H7 (cell line): ENCODE data around the gene GTF2E1. TPM values are rescaled to one million over a fixed set of nuclear protein-coding genes. Genes with fewer than 3 reads are reported as not detected.
"Not testable (repeated sequence)": the region's sequence is repeated elsewhere in the genome, so short reads cannot be mapped to it uniquely, and the experiment has no call there.

ENCODE experiments used
- DNase-seq: peaks from one replicate; pipeline ENCODE4 v3.0.0; 2012
- H3K27me3 ChIP-seq: 2 replicates; pipeline ENCODE4 v1.6.0; 2011; ENCODE audit warnings: mild to moderate bottlenecking, low read length; ENCODE audit not compliant: control insufficient read depth, insufficient read depth
- H3K36me3 ChIP-seq: replicated peaks from 2 replicates; pipeline ENCODE4 v1.5.1; 2011; ENCODE audit warnings: low read length; ENCODE audit not compliant: control insufficient read depth, insufficient read depth
- H3K4me3 ChIP-seq: 2 replicates; pipeline ENCODE4 v1.5.1; 2011; ENCODE audit warnings: low read depth, mild to moderate bottlenecking, control low read depth, low read length, moderate library complexity; ENCODE audit not compliant: insufficient read depth
- total RNA-seq: library from RNA; depleted of rRNA; stranded (reverse); fragments of >200 nt; shearing (Covaris generic); gene quantifications from 2 replicates; pipeline ENCODE4 v1.2.3, GENCODE V29; 2014

GTF2E1 gene
- total RNA-seq, 1 experiment from 2014 or later: 65.2 TPM

DNA sequence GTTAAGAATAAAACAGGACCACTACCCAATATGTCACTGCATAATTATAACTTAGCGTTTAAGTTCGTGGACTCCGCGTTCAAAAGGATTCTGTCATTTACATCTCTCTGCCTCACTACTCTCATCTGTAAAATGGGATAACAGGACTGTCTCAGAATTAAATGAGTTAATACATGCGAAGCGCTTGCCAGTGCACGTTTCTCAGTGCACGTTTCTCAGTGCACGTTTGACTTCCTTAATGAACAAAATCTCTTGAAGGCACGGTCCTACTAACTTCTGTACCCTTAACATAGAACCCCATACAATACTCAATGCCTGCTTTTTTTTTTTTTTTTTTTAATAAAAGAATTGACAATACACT, 727 bp upstream of the GTF2E1 start:
- no peak for DNase-seq
- Histone ChIP-seq H3K4me3 (peak overlapping the region; percentile 83), H3K27me3 (no peaks in the 10 kb centered on the region), H3K36me3 (no peaks in the 10 kb centered on the region)

DNA sequence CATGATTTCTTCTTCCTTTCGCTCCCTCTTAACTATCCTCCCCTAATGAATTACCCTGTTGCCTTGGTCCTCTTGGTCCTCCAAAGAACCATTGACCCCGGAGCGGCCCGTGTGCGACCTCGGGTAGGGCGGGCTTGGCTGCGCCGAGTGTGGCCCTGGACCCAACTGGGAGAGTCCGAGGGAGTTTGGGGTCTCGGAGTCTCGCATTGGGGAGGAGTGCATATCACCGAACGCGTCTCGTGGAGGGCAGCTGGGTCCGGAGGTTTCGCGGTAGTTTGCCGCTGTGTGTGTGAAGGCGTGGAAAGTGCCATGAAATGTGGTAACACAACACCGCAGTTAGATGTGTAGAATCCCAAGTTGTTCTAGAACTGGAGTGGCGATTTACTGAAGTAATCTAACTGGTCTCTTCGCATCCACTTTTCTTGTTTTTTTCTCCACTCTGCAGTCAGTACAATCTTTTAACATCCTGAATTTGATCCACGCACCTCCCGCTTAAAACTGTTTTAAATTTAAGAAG, 363 bp downstream of the GTF2E1 start:
- no peak for DNase-seq

DNA sequence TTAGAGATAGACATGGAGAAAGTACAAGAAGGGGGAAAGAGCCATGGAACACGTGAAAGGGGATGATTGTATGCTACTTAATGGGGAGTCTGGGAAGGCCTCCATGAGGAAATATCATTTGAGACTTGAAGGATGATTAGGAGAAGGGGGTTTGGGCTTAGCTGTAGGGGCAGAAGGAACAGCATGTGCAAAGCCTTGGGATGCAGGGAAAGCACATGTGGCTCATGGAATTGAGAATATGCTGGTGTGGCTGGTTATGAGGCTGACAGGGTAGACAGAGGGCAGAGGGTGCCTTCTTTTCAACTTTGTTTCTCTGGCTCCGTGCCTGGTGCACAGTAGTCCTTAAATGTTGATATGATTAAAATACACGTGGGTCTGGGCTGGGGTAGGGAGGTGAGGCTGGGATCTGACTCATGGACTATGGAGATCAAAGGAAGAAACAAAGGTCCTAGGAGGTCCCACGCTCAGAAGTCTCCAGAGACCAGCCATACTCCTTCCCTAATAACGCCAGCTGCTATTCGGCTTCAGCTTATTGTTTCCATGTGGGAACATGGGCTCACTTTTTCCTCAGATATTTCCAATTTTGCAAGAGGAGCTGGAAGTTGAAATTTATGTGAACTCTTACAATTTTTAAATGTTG, 1.1 kb downstream of the GTF2E1 start:
- no peaks in the 10 kb centered on the region for H3K27me3 ChIP-seq
- DNase-seq: peak; percentile 9
- no peaks in the 10 kb centered on the region for H3K36me3 ChIP-seq
- H3K4me3 ChIP-seq: peak overlapping the region; percentile 83

More for the DNA sequence above, 363 bp downstream of the GTF2E1 start:
- peak overlapping the region; percentile 83 for H3K4me3 ChIP-seq
- no peaks in the 10 kb centered on the region for H3K27me3 ChIP-seq
- no peaks in the 10 kb centered on the region for H3K36me3 ChIP-seq

DNA sequence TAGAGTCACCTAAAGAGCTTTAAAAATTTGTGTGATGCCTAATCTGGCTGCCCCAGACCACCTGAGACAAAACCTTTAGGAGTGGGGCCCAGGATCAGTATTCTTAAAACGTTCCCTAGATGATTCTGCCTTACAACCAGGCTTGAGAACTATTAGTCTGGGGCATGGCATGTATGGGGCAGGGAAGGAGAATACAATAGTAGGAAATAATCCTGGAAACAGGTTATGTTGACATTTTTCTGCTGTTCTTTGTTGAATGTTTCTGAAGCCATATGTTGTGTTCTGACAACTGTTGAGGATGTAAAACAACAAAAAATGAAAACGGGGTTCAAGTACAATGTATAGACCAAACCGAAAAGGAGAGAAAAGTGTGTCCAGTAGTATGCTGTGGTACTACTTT, 2.9 kb downstream of the GTF2E1 start:
- no peak overlapping the region for H3K4me3 ChIP-seq
- no peak for DNase-seq
- H3K27me3 ChIP-seq: no peaks in the 10 kb centered on the region
- no peaks in the 10 kb centered on the region for H3K36me3 ChIP-seq

DNA sequence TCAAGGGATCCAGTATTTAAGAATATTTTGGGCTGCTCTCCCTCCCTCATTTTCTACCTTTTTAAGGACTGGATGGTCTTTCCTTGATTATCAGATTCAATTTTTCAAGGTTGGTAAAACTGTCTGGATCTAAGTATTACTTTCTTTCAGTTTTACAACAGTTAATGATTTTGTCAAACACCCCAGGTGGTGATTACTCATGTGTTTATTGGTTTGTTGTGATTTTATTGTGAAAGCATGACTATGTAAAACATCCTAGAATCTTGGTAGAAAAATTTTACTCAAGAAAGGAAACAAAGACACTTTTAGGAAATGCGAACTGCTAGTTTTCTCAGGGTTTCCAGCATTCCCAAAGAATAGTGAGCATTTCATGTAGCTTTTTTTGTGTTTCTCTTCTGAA, 7.3 kb downstream of the GTF2E1 start:
- DNase-seq: no peak

DNA sequence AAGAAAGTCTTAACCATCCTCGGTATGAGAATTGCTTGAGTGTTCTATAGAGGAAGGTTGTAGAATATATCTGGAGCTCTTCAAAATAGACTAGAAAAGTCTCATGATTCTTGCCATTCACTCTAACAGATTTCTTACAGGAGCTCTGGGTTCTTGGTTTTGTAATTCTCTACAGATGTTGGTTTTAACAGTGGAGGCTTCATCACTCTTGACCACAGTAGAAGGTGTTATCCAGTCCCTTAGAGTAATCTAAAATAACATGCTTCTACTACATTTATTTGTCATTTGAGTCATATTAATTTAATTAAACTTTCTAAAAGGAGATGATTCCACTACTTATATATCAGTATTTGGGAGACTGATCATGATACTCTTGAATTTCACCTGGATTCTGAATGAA, 9.7 kb downstream of the GTF2E1 start:
- Histone ChIP-seq H3K27me3 (no peaks in the 10 kb centered on the region), H3K4me3 (no peak overlapping the region), H3K36me3 (peaks cover 2% of the 10 kb centered on the region)
- no peak for DNase-seq

More for the DNA sequence above, 7.3 kb downstream of the GTF2E1 start:
- Histone ChIP-seq H3K27me3 (no peaks in the 10 kb centered on the region), H3K36me3 (peaks cover 2% of the 10 kb centered on the region), H3K4me3 (no peak overlapping the region)

DNA sequence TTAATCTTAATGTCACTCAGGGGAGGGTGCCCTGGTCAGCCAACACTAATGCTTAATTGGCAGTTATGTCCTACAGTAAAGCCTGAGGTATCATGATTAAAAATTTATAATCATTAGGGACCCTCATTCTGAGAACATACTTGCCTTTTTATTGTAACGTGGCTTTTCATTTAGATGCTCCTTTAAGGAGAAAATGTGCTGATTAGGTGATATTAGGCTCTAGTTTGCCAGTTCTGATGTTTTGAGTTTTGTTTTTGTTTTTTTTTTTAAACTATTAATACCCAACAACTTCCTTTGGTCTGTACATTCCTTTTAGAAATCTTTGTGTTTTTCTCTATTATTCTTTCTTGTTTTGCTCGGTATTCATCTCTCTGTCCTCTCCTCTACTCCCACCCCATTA, 10.3 kb downstream of the GTF2E1 start:
- no peak for DNase-seq
- Histone ChIP-seq H3K36me3 (peaks cover 2% of the 10 kb centered on the region), H3K4me3 (no peak overlapping the region), H3K27me3 (no peaks in the 10 kb centered on the region)

DNA sequence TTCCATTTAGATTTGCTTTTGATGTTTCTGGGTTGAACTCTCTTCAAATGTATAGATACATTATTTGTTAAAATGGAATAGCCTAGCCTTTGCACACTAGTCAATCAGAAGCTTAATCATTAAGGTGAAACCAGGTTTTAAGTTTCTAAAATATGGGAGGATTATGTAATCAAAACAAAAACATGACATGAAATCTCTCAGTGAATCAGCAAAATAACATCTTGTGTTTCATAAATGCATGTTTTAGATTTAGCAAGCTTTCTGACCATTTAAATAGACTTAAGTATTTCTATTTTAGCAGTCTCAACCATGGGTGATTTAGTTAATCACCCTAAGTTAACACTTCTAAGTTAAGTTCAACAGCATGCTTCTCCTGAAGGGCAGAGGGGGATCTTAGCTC, 11.3 kb downstream of the GTF2E1 start:
- no peak overlapping the region for H3K4me3 ChIP-seq
- H3K27me3 ChIP-seq: no peaks in the 10 kb centered on the region

DNA sequence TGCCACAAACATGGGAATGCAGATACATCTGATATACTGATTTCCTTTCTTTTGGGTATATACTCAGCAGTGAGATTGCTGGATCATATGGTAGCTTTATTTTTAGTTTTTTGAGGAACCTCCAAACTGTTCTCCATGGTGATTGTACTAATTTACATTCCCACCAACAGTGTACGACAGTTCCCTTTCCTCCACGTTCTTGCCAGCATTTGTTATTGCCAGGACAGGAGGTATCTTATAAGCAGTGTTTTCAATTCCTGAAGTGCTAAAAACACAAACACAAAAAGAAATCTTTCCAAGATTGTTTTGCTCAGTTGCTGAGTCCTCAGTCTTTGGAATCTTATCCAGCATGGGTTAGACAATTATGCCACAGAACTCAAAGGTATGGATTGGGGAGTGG, 13.5 kb downstream of the GTF2E1 start:
- Histone ChIP-seq H3K4me3 (no peak overlapping the region), H3K36me3 (peaks cover under 1% of the 10 kb centered on the region), H3K27me3 (no peaks in the 10 kb centered on the region)
- DNase-seq: no peak

More for the DNA sequence above, 11.3 kb downstream of the GTF2E1 start:
- H3K36me3 ChIP-seq: peaks cover 2% of the 10 kb centered on the region
- no peak for DNase-seq

DNA sequence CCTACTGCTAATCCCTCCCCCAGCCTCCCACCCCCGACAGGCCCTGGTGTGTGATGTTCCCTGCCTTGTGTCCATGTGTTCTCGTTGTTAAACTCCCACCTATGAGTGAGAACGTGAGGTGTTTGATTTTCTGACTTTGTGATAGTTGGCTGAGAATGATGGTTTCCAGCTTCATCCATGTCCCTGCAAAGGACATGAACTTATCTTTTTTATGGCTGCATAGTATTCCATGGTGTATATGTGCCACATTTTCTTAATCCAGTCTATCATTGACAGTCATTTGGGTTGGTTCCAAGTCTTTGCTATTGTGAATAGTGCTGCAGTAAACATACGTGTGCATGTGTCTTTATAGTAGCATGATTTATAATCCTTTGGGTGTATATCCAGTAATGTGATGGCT, 16.0 kb downstream of the GTF2E1 start:
- not testable (repeated sequence) for H3K27me3 ChIP-seq, H3K36me3 ChIP-seq, DNase-seq, H3K4me3 ChIP-seq

DNA sequence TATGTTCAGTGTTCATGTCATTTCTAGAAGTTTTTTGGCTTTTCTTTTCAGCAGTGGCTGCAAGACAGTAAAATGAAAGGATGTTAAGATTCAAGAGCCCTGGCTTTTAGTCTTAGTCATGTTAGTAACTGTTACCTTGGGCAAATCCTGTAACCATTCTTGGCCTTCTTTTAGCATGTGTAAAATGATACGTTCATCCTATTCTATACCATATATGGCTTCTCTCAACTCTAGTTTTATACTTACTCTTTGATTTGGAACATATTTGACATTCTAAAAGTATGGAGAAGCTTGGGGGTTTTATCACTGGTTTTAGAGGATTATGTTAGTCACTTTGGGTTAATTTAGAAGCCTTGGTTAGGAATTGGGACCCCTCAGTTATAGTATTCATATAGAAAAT, 20.1 kb downstream of the GTF2E1 start:
- DNase-seq: no peak
- H3K4me3 ChIP-seq: no peak overlapping the region
- H3K27me3 ChIP-seq: no peaks in the 10 kb centered on the region
- H3K36me3 ChIP-seq: no peaks in the 10 kb centered on the region

DNA sequence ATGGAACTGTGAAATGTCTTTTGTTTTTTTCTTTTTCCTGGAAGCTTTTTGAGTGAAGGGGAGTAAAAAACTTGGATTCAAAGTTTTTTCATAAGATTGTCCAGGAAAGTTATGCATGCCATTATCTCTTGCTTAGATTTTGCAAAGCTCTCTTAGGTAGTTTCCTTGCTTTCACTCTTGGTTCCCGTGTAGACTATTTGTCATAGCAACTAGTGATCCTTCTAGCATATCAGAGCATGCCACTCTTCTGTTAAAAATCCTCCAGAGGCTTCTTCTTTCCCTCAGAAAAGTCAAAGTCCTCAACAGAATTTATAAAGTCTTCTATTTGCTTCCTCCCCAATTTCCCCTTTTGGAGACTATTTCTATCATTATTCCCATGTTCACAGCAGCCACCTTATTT, 21.1 kb downstream of the GTF2E1 start:
- DNase-seq: no peak
- Histone ChIP-seq H3K27me3 (no peaks in the 10 kb centered on the region), H3K36me3 (no peaks in the 10 kb centered on the region), H3K4me3 (no peak overlapping the region)

DNA sequence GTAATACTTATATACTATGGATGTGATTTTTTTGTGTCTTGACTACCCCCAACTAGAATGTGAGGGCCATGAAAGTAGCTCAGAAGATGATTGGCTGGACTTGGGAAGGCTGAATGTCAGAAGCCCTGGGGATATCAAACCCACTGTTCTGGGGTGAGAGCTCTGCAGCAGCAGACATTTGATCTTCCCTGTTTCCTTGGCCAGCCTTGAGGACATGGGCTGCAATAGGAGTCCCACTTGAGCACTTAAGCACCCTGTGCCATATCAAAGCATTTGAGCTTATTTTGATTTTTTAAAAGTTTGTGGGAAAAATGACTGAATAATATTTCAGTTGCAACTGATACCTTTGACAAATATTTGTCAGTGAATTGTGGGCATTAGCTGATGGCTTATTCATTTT, 21.7 kb downstream of the GTF2E1 start:
- no peaks in the 10 kb centered on the region for H3K27me3 ChIP-seq
- DNase-seq: no peak
- H3K4me3 ChIP-seq: no peak overlapping the region
- H3K36me3 ChIP-seq: no peaks in the 10 kb centered on the region

DNA sequence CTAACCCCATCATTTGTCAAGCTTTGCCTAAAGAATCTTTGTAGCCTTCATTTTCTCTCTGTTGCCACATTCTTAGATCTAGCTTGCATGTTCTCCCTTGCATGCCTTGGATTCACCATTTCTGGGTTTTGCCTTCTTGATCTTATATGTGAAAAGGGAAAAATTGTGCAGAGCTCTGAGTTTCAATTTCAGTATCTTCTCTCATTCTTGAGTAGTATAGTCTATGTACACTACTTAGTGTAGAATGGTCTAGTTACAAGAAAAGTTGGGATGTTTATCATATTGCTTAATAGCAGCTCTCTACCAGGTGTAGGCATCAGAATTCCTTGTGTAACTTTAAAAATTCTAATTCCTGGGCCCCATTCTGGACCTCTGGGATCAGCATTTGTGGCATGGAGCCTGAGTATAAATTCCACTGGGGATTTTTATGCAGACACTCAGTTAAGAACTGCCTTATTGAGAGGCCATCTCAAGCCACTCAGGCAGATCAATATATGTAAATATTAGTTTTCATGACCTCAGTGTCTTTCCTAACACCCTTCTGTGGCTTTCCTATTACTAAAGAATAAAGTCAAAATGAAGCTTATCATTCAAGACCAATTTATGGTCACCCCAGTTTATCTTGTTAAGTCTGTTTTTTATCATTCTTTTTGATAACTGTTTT, 23.4 kb downstream of the GTF2E1 start:
- DNase-seq: no peak
- Histone ChIP-seq H3K27me3 (no peaks in the 10 kb centered on the region), H3K4me3 (no peak overlapping the region), H3K36me3 (no peaks in the 10 kb centered on the region)

DNA sequence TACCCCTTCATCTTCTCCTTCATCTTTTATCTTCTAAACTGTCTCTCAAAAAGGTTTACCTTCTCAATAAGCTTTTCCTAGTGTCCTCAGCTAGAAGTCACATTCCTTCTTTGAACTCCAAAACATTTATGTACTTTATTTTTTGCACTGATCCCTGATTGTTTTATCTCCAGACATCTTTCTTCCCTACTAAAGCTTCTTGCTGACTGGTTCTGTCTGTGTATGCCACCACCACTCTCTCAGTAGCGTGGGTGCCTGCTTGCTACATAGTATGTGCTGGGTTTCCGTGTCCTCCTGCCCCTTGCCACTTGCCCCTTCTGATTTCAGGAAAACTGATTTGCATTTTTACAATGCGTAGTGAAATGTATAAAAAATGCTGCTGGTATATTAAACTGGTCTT, 24.0 kb downstream of the GTF2E1 start:
- no peaks in the 10 kb centered on the region for H3K36me3 ChIP-seq
- DNase-seq: no peak
- H3K27me3 ChIP-seq: no peaks in the 10 kb centered on the region
- H3K4me3 ChIP-seq: no peak overlapping the region
